SH-SY5Y (cell line): ENCODE measurements around the gene CCDC85C.

Experiments used
- GATA2 ChIP-seq: IDR thresholded peaks from 2 replicates; pipeline ENCODE4 v1.6.1; 2011; ENCODE audit warnings: mild to moderate bottlenecking, low read depth, low read length
- GATA3 ChIP-seq: IDR thresholded peaks from 2 replicates; pipeline ENCODE4 v1.6.1; 2011; ENCODE audit warnings: low read depth, mild to moderate bottlenecking, low read length, moderate library complexity

DNA sequence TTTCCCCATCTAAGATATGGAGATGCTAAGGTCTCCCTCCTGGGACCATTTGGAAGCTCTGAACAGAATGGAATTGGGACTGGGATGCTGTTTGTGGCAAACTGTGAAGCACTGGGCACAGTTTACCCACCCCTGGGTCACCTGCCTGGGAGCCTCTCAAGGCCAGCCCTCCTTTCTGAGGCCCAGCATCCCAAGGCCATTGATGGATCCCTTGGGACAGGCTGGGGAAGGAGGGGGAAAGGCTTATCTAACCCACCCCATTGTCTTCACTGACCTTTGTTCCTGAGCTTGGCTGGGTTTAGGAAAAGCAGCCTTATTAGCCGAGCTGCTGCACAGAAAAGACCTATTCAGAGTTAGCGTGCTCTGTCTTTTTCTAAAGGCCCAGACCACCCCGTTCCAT, 5.2 kb downstream of the CCDC85C start:
- TF ChIP-seq GATA3 (no peak), GATA2 (no peak)
